Endothelial cell of umbilical vein (primary cell): ENCODE results near the gene TRIM23. TPM values are rescaled to one million over a fixed set of nuclear protein-coding genes. Genes with fewer than 3 reads are reported as not detected.

Experiments
- BruUV-seq: library from RNA; stranded (reverse); fragments of 400-500 nt; replicated peaks from 2 replicates; lab custom pipeline; 2021; lab: Mats Ljungman, UMichigan
- CTCF ChIA-PET: fragments of 300-600, 350-600 bp; sonication (Branson Sonifier 250); formaldehyde crosslinking; loops from one replicate; lab custom pipeline; 2021; ENCODE audit warnings: antibody characterized with exemption, inconsistent platforms; lab: Charles Lee
- POLR2A ChIA-PET: fragments of 300-600, 350-600 bp; sonication (Branson Sonifier 250); formaldehyde crosslinking; loops from one replicate; lab custom pipeline; 2021; ENCODE audit warnings: antibody characterized with exemption, inconsistent platforms; lab: Charles Lee
- DNase-seq: peaks from one replicate; pipeline ENCODE4 v3.0.0-alpha.2; 2011; ENCODE audit warnings: low read depth, low spot score
- FAIRE-seq: peaks from 2 replicates; lab custom pipeline; 2011; peaks lifted over from hg19 to GRCh38; lab: Jason Lieb, UNC
- H2AFZ ChIP-seq: 2 replicates; pipeline ENCODE4 v1.6.0; 2012; ENCODE audit warnings: low read depth, low read length, control low read depth, inconsistent platforms
- H3K27ac ChIP-seq: 2 replicates; pipeline ENCODE4 v1.5.1; 2011; ENCODE audit warnings: low read depth, mild to moderate bottlenecking, control low read depth, low read length, moderate library complexity; ENCODE audit not compliant: insufficient read depth
- H3K27me3 ChIP-seq, 2 experiments: 2 replicates each; pipeline versions ENCODE4 v1.6.0 to v1.6.1; 2011; ENCODE audit warnings: low read length in 2 of 2, mixed read lengths in 1 of 2; ENCODE audit not compliant: control insufficient read depth in 2 of 2, insufficient read depth in 2 of 2
- H3K36me3 ChIP-seq, 2 experiments: 2 replicates in 1 of 2; 3 replicates in 1 of 2; pipeline ENCODE4 v1.5.1; 2011; ENCODE audit warnings: low read length in 2 of 2, mild to moderate bottlenecking in 1 of 2, moderate library complexity in 1 of 2; ENCODE audit not compliant: control insufficient read depth in 2 of 2, insufficient read depth in 2 of 2; ENCODE audit errors: extremely low read depth in 1 of 2
- H3K4me1 ChIP-seq: 3 replicates; pipeline ENCODE4 v1.5.1; 2011; ENCODE audit warnings: mild to moderate bottlenecking, low read length; ENCODE audit not compliant: control insufficient read depth, insufficient read depth; ENCODE audit errors: extremely low read depth
- H3K4me2 ChIP-seq: 2 replicates; pipeline ENCODE4 v1.6.1; 2011; ENCODE audit warnings: low read length, control low read depth, mixed read lengths; ENCODE audit not compliant: insufficient read depth
- H3K4me3 ChIP-seq, 3 experiments: fragments of 200-600 bp in 1 of 3; sonication (generic), shearing (Covaris generic) in 1 of 3; replicated peaks in 1 of 3; 2 replicates each; pipeline ENCODE4 v1.5.1; 2011 to 2016; ENCODE audit warnings: control low read depth in 3 of 3, low read length in 3 of 3, mild to moderate bottlenecking in 2 of 3, inconsistent platforms in 1 of 3, low read depth in 1 of 3, moderate library complexity in 1 of 3; ENCODE audit not compliant: insufficient read depth in 1 of 3
- H3K79me2 ChIP-seq: 2 replicates; pipeline ENCODE4 v1.6.0; 2012; ENCODE audit warnings: low read length, inconsistent platforms; ENCODE audit not compliant: control insufficient read depth, insufficient read depth
- H3K9ac ChIP-seq: replicated peaks from 2 replicates; pipeline ENCODE3; 2011; ENCODE audit warnings: low read length, control low read depth; ENCODE audit not compliant: insufficient read depth; ENCODE audit errors: extremely low read depth
- H3K9me1 ChIP-seq: replicated peaks from 3 replicates; pipeline ENCODE4 v1.6.0; 2011; ENCODE audit warnings: mild to moderate bottlenecking, low read length; ENCODE audit not compliant: control insufficient read depth, insufficient read depth; ENCODE audit errors: extremely low read depth
- H3K9me3 ChIP-seq: replicated peaks from 2 replicates; pipeline ENCODE4 v1.5.1; 2012; ENCODE audit warnings: low read length, inconsistent platforms; ENCODE audit not compliant: control insufficient read depth, insufficient read depth
- H4K20me1 ChIP-seq: replicated peaks from 2 replicates; pipeline ENCODE3; 2011; ENCODE audit warnings: mild to moderate bottlenecking, low read length; ENCODE audit not compliant: control insufficient read depth, insufficient read depth; ENCODE audit errors: extremely low read depth
- EZH2 ChIP-seq: IDR thresholded peaks from 2 replicates; pipeline ENCODE4 v1.6.1; 2012; ENCODE audit warnings: borderline replicate concordance, low read depth, mild to moderate bottlenecking, moderate library complexity, low read length, inconsistent platforms; ENCODE audit not compliant: severe bottlenecking
- FOS ChIP-seq: IDR thresholded peaks from 2 replicates; pipeline ENCODE4 v1.6.1; 2011; ENCODE audit warnings: mild to moderate bottlenecking, low read length, moderate library complexity, borderline replicate concordance; ENCODE audit not compliant: insufficient read depth
- GATA2 ChIP-seq: IDR thresholded peaks from 2 replicates; pipeline ENCODE4 v1.7.0; 2011; ENCODE audit warnings: low read depth, mild to moderate bottlenecking, moderate library complexity, mixed read lengths, low read length; ENCODE audit not compliant: insufficient read length, insufficient read depth
- JUN ChIP-seq: IDR thresholded peaks from 2 replicates; pipeline ENCODE4 v1.6.1; 2011; ENCODE audit warnings: borderline replicate concordance, low read depth; ENCODE audit not compliant: insufficient read length, insufficient read depth
- MYC ChIP-seq: IDR thresholded peaks from one replicate; pipeline ENCODE4 v1.6.1; 2011; ENCODE audit warnings: mild to moderate bottlenecking, low read depth, low read length
- POLR2AphosphoS5 ChIP-seq: IDR thresholded peaks from 2 replicates; pipeline ENCODE4 v1.6.1; 2012; ENCODE audit warnings: low read depth, mild to moderate bottlenecking, control low read depth, low read length, moderate library complexity; ENCODE audit not compliant: insufficient read depth
- dilution Hi-C: fragments of 300-500 bp; cut with MboI; formaldehyde crosslinking; loops from one replicate; pipeline ENCODE4 v1.15.0; 2019; ENCODE audit warnings: low sequenced_read_pairs; ENCODE audit not compliant: extremely low pct_ligation_motif_present
- intact Hi-C: fragments of 100-400 bp; cut with micrococcal nuclease; formaldehyde crosslinking; loops from one replicate; pipeline ENCODE4 v1.10.0; 2022
- polyA plus RNA-seq, 4 experiments: library from polyadenylated mRNA; depleted of rRNA in 3 of 4; stranded (reverse) in 3 of 4; unstranded in 1 of 4; fragments of >200 nt; gene quantifications; 2 replicates each; pipeline versions ENCODE4 v1.2.1 to v1.2.3, GENCODE V29; 2011 to 2012; ENCODE audit warnings: missing spikeins in 1 of 4
- total RNA-seq: library from RNA; stranded (reverse); gene quantifications from 2 replicates; pipeline ENCODE4 v1.2.3, GENCODE V29; 2021
- TF ChIP-seq, protein P1 (sequence below), 2 donors: IDR thresholded peaks; 1 replicate in 1 of 2; 2 replicates in 1 of 2; pipeline ENCODE4 v1.5.1; 2011; ENCODE audit warnings: low read length in 2 of 2, mild to moderate bottlenecking in 2 of 2, moderate library complexity in 2 of 2, control low read depth in 1 of 2, inconsistent platforms in 1 of 2, low read depth in 1 of 2; ENCODE audit not compliant: insufficient read depth in 1 of 2; ENCODE audit errors: extremely low read depth in 1 of 2
- TF ChIP-seq, protein P2 (sequence below): IDR thresholded peaks from 2 replicates; pipeline ENCODE4 v1.6.1; 2011; ENCODE audit not compliant: insufficient read depth, insufficient read length

TRIM23 gene
- total and polyA plus RNA-seq, 2 donors (not counting 3 experiments of a cell fraction or from before 2014, with no cell fraction given) = 2.2 to 10.6 TPM

- Histone ChIP-seq H2AFZ (no peak overlapping the region), H3K27me3 (no peaks in the 10 kb centered on the region), H3K4me3 (no peak overlapping the region), H3K36me3 (peaks cover 0 to 6% of the 10 kb centered on the region in 2 experiments), H3K27ac (no peak overlapping the region), H3K9ac (no peak overlapping the region), H3K9me1 (no peaks in the 10 kb centered on the region), H3K4me1 (no peaks in the 10 kb centered on the region), H3K4me2 (no peak overlapping the region), H3K79me2 (peaks cover 17% of the 10 kb centered on the region), H3K9me3 (no peaks in the 10 kb centered on the region), H4K20me1 (no peaks in the 10 kb centered on the region)
- no peak for FAIRE-seq
- no peak for TF ChIP-seq GATA2
- TF ChIP-seq JUN = no peak
- TF ChIP-seq FOS = no peak
- TF ChIP-seq, protein P1, sequence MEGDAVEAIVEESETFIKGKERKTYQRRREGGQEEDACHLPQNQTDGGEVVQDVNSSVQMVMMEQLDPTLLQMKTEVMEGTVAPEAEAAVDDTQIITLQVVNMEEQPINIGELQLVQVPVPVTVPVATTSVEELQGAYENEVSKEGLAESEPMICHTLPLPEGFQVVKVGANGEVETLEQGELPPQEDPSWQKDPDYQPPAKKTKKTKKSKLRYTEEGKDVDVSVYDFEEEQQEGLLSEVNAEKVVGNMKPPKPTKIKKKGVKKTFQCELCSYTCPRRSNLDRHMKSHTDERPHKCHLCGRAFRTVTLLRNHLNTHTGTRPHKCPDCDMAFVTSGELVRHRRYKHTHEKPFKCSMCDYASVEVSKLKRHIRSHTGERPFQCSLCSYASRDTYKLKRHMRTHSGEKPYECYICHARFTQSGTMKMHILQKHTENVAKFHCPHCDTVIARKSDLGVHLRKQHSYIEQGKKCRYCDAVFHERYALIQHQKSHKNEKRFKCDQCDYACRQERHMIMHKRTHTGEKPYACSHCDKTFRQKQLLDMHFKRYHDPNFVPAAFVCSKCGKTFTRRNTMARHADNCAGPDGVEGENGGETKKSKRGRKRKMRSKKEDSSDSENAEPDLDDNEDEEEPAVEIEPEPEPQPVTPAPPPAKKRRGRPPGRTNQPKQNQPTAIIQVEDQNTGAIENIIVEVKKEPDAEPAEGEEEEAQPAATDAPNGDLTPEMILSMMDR (IDR thresholded peaks at IDR 0.05; ENCODE audit: extremely low read depth in 1 of 2, insufficient read depth in 1 of 2, low read depth in 1 of 2, low read length in 2 of 2) = no peak
- CTCF ChIA-PET = interaction anchor here (0.9 to 2.2 kb wide), 3 partner anchors 10 to 744 kb away, joined by 3 to 8 read pairs (median 4); no protein-coding TSS in a partner anchor
- intact Hi-C loops (no loop called here), dilution Hi-C loops (no loop called here)
- DNase-seq = peak; percentile 2
- POLR2A ChIA-PET = no interaction called here
- no TSS peak for BruUV-seq
Observed at GRCh38 chr5:65555287-65555686, 68.8 kb downstream of the TRIM23 start.

GRCh38 chr5:65553941-65554340 lies 70.2 kb downstream of the TRIM23 start:
- dilution Hi-C loops (no loop called here), intact Hi-C loops (no loop called here)
- H3K27ac ChIP-seq = no peak overlapping the region
- peaks cover 0 to 9% of the 10 kb centered on the region in 2 experiments for H3K36me3 ChIP-seq
- TF ChIP-seq, protein P2, sequence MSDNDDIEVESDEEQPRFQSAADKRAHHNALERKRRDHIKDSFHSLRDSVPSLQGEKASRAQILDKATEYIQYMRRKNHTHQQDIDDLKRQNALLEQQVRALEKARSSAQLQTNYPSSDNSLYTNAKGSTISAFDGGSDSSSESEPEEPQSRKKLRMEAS = no peak
- TF ChIP-seq JUN (no peak), POLR2AphosphoS5 (no peak), GATA2 (no peak), MYC (no peak), EZH2 (no peak), FOS (no peak)
- TF ChIP-seq, protein P1 (IDR thresholded peaks at IDR 0.05; ENCODE audit: extremely low read depth in 1 of 2, insufficient read depth in 1 of 2, low read depth in 1 of 2, low read length in 2 of 2) = no peak
- H2AFZ ChIP-seq = no peak overlapping the region
- no peak for DNase-seq
- peaks cover 13% of the 10 kb centered on the region for H3K79me2 ChIP-seq
- POLR2A ChIA-PET = no interaction called here
- H3K27me3 ChIP-seq = no peaks in the 10 kb centered on the region
- no peak for FAIRE-seq
- no peak overlapping the region for H3K4me3 ChIP-seq
- no TSS peak for BruUV-seq
- no peak overlapping the region for H3K4me2 ChIP-seq
- no peaks in the 10 kb centered on the region for H3K4me1 ChIP-seq
- H3K9ac ChIP-seq = no peak overlapping the region
- H3K9me1 ChIP-seq = no peaks in the 10 kb centered on the region
- no peaks in the 10 kb centered on the region for H3K9me3 ChIP-seq
- CTCF ChIA-PET = no interaction called here
- H4K20me1 ChIP-seq = no peaks in the 10 kb centered on the region
